ENCODE data around the gene DCST2.

DNA sequence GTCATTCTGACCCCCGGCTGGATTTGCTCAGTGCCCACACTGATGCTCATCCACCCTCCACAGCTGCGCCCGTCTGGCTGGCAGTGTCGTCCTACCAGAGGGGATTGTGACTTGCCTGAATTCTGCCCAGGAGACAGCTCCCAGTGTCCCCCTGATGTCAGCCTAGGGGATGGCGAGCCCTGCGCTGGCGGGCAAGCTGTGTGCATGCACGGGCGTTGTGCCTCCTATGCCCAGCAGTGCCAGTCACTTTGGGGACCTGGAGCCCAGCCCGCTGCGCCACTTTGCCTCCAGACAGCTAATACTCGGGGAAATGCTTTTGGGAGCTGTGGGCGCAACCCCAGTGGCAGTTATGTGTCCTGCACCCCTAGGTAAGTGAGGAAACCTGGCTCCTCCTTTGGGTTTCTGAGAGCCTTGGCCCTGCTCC lies 24.2 kb upstream of the DCST2 start:
- TF ChIP-seq, protein P1, sequence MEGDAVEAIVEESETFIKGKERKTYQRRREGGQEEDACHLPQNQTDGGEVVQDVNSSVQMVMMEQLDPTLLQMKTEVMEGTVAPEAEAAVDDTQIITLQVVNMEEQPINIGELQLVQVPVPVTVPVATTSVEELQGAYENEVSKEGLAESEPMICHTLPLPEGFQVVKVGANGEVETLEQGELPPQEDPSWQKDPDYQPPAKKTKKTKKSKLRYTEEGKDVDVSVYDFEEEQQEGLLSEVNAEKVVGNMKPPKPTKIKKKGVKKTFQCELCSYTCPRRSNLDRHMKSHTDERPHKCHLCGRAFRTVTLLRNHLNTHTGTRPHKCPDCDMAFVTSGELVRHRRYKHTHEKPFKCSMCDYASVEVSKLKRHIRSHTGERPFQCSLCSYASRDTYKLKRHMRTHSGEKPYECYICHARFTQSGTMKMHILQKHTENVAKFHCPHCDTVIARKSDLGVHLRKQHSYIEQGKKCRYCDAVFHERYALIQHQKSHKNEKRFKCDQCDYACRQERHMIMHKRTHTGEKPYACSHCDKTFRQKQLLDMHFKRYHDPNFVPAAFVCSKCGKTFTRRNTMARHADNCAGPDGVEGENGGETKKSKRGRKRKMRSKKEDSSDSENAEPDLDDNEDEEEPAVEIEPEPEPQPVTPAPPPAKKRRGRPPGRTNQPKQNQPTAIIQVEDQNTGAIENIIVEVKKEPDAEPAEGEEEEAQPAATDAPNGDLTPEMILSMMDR (IDR thresholded peaks at IDR 0.05) = no peak
- TF ChIP-seq EP300 (IDR thresholded peaks at IDR 0.05) = no peak
